ENCODE results near the gene DENND6A. TPM values are rescaled to one million over a fixed set of nuclear protein-coding genes. Genes with fewer than 3 reads are reported as not detected.
A peak's percentile ranks its signal among the peaks of the same experiment; 100 is the strongest.
"Not testable (repeated sequence)": the region's sequence is repeated elsewhere in the genome, so short reads cannot be mapped to it uniquely, and the experiment has no call there.

Gene DENND6A
- total and polyA plus RNA-seq, 8 donors, result 3.3 to 12.0 (median 8.3) TPM

DNA sequence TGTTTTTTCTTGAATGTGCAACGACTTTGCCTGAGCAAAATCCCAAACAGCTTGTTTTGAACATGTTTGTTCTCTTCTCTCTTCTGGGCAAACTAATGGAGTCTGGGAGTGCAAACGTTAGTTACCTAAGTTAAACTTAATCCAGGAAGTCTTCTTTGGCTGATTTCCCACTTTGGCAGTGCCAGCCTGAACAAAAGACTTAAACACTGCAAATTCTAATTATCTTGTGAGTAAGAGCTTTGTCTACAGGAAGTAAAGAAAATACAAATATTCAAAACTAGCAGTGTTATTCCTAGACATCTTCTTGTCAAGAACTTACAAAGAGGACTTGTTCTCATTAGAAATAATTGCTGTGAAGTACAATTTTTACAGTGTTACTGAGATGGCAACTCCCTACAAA is 16.7 kb upstream of the DENND6A start:
- Histone ChIP-seq H3K4me3 (no peak overlapping the region), H3K36me3 (no peaks in the 10 kb centered on the region), H3K9me3 (no peaks in the 10 kb centered on the region), H3K27me3 (no peaks in the 10 kb centered on the region), H3K4me1 (peaks cover 0 to 4% (median 0%) of the 10 kb centered on the region in 3 donors), H3K27ac (peak overlapping the region in 2 of 4 donors; percentile 20 to 30)
- ATAC-seq (peak in 3 of 4 donors; percentile 58 to 64 (median 61)), FAIRE-seq (no peak), DNase-seq (no peak)
- intact Hi-C loops (cut with DNase I), result no loop called here
- WGBS, 2 donors, result 4 to 7% methylated on average over 2 of the region's 2 CpGs
- TF ChIP-seq, protein P1, sequence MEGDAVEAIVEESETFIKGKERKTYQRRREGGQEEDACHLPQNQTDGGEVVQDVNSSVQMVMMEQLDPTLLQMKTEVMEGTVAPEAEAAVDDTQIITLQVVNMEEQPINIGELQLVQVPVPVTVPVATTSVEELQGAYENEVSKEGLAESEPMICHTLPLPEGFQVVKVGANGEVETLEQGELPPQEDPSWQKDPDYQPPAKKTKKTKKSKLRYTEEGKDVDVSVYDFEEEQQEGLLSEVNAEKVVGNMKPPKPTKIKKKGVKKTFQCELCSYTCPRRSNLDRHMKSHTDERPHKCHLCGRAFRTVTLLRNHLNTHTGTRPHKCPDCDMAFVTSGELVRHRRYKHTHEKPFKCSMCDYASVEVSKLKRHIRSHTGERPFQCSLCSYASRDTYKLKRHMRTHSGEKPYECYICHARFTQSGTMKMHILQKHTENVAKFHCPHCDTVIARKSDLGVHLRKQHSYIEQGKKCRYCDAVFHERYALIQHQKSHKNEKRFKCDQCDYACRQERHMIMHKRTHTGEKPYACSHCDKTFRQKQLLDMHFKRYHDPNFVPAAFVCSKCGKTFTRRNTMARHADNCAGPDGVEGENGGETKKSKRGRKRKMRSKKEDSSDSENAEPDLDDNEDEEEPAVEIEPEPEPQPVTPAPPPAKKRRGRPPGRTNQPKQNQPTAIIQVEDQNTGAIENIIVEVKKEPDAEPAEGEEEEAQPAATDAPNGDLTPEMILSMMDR (IDR thresholded peaks at IDR 0.05), result no peak

DNA sequence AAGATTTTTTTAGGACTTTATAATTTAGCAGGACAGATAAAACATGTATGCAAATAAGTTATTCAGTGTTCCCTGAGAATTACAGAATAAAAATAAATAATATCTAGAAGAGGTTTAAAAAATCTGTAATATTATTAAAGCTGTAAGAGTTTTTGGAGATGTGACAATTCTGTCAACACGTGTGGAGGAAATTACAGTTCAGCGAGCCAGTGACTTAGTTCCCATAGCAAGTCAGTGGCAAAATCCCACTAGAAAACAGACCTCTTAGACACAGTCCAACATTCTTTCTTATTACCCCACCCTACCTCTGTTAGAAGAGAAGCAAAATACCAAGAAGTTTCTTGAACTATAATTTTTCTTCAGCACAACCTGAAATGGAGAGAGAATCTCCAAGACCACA is 16.2 kb upstream of the DENND6A start:
- no peak overlapping the region for H3K4me3 ChIP-seq
- DNase-seq (no peak), ATAC-seq (peak in 1 of 4 donors; percentile 12), FAIRE-seq (no peak)
- H3K9me3 ChIP-seq, result no peaks in the 10 kb centered on the region
- H3K4me1 ChIP-seq, result peaks cover 0 to 4% (median 0%) of the 10 kb centered on the region in 3 donors
- TF ChIP-seq, protein P1 (IDR thresholded peaks at IDR 0.05), result no peak
- no peaks in the 10 kb centered on the region for H3K27me3 ChIP-seq
- peak overlapping the region in 2 of 4 donors; percentile 20 to 30 for H3K27ac ChIP-seq
- intact Hi-C loops (cut with DNase I), result no loop called here
- WGBS, 2 donors, result 27 to 37% methylated on average over 2 of the region's 2 CpGs
- no peaks in the 10 kb centered on the region for H3K36me3 ChIP-seq

DNA sequence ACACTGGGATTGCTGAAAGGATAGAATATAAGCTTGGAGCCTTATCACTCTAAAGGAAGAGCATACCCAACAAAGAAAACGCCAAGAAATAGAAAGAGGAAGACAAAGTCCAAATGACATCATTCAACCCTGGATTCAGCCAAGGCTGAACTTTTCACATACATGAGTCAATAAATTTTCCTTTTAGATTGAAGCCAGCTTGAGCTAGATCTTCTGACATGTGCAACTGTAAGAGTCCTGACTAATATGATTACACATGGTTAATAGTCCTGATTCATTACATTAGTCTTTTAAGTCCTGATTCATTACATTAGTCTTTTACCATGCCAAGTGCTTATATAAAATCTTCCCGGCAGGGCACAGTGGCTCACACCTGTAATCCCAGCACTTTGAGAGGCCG is 13.6 kb upstream of the DENND6A start:
- peaks cover 0 to 4% (median 0%) of the 10 kb centered on the region in 3 donors for H3K4me1 ChIP-seq
- DNase-seq, result no peak
- no peak overlapping the region for H3K27ac ChIP-seq
- no peak overlapping the region for H3K4me3 ChIP-seq
- 64 to 80% methylated on average over 3 of the region's 3 CpGs for WGBS, 2 donors
- H3K27me3 ChIP-seq, result no peaks in the 10 kb centered on the region
- intact Hi-C loops (cut with DNase I), result no loop called here
- no peaks in the 10 kb centered on the region for H3K9me3 ChIP-seq
- TF ChIP-seq, protein P1 (IDR thresholded peaks at IDR 0.05), result no peak
- no peaks in the 10 kb centered on the region for H3K36me3 ChIP-seq
- ATAC-seq, result peak in 3 of 4 donors; percentile 55 to 81 (median 57)
- FAIRE-seq, result no peak

DNA sequence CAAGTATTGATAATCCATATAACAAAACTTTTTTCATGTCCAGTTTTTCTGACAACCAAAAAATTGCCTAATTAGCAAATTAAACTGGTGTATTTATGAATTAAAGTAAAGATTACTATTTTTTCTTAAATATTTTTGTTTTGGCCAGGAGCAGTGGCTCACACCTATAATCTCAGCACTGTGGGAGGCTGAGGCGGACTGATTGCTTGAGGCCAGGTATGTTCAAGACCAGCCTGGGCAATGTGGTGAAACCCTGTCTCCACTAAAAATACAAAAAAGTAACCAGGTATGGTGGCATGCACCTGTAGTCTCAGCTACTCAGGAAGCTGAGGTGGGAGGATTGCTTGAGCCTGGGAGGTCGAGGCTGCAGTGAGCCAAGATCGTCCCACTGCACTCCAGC is 12.5 kb upstream of the DENND6A start:
- ATAC-seq; H3K27me3 ChIP-seq; intact Hi-C loops (cut with DNase I); H3K4me1 ChIP-seq; DNase-seq; H3K27ac ChIP-seq; FAIRE-seq; H3K4me3 ChIP-seq; H3K9me3 ChIP-seq; H3K36me3 ChIP-seq: not testable (repeated sequence)
- WGBS, 2 donors, result 87 to 95% methylated on average over 3 of the region's 3 CpGs

DNA sequence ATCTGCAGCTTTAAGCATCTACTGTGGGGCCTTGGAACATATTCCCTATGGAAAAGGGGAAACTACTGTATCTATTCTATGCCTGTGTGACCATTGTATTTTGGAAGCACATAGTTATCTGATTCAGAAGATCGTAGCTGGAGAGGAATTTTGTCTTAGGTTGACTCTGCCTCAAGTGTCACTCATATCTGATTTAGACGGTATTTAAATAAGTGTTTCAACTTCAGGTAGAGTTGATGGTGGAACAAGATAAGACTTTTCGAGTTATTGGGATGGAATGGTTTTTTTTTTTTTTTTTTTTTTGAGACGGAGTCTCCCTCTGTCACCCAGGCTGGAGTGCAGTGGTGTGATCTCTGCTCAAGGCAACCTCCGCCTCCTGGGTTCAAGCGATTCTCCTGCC is 8.9 kb upstream of the DENND6A start:
- ATAC-seq (no peak), DNase-seq (no peak), FAIRE-seq (no peak)
- H3K4me3 ChIP-seq, result no peak overlapping the region
- no peak overlapping the region for H3K27ac ChIP-seq
- H3K9me3 ChIP-seq, result no peaks in the 10 kb centered on the region
- H3K36me3 ChIP-seq, result no peaks in the 10 kb centered on the region
- intact Hi-C loops (cut with DNase I), result no loop called here
- TF ChIP-seq, protein P1 (IDR thresholded peaks at IDR 0.05), result no peak
- no peaks in the 10 kb centered on the region for H3K27me3 ChIP-seq
- WGBS, 2 donors, result 89 to 96% methylated on average over 6 of the region's 6 CpGs
- no peaks in the 10 kb centered on the region for H3K4me1 ChIP-seq
